ENCODE data around the gene TWF2. TPM values are rescaled to one million over a fixed set of nuclear protein-coding genes. Genes with fewer than 3 reads are reported as not detected.
"Not testable (repeated sequence)": the region's sequence is repeated elsewhere in the genome, so short reads cannot be mapped to it uniquely, and the experiment has no call there.

Gene TWF2
- total and polyA plus RNA-seq, 2 donors from 2014 or later: 44.0 to 59.9 TPM

GRCh38 chr3:52286777-52287110, 47.8 kb upstream of the TWF2 start:
- Histone ChIP-seq H3K27me3 (ENCODE audit: control insufficient read depth, insufficient read depth, low read length) (no peaks in the 10 kb centered on the region), H3K9ac (ENCODE audit: low read length in 3 of 3) (peak overlapping the region in 2 of 3 donors; percentile 91 to 93), H3K4me3 (ENCODE audit: low read length in 3 of 3) (peak overlapping the region; percentile 93 to 96 (median 96)), H3K9me3 (ENCODE audit: control insufficient read depth in 2 of 3, insufficient read depth in 1 of 3, low read length in 3 of 3) (no peaks in the 10 kb centered on the region), H3K36me3 (ENCODE audit: control insufficient read depth in 2 of 3, insufficient read depth in 3 of 3, low read length in 3 of 3) (peaks cover 0 to 8% (median 2%) of the 10 kb centered on the region in 3 donors), H3K27ac (ENCODE audit: low read depth in 2 of 2, low read length in 2 of 2) (peak overlapping the region; percentile 100), H3K4me1 (ENCODE audit: control insufficient read depth in 2 of 3, insufficient read depth in 2 of 3, low read depth in 1 of 3, low read length in 3 of 3) (peaks cover 6 to 32% (median 27%) of the 10 kb centered on the region in 3 donors)
- DNase-seq (peak in 2 of 5 donors; percentile 38 to 61), FAIRE-seq (no peak)
- TF ChIP-seq CTCF (IDR thresholded peaks at IDR 0.05; ENCODE audit: borderline replicate concordance, extremely low read depth, insufficient read depth): no peak
- intact Hi-C loops (cut with DNase I): no loop called here

GRCh38 chr3:52284051-52284450, 45.1 kb upstream of the TWF2 start:
- H3K9ac ChIP-seq (ENCODE audit: low read length in 3 of 3); H3K9me3 ChIP-seq (ENCODE audit: control insufficient read depth in 2 of 3, insufficient read depth in 1 of 3, low read length in 3 of 3); intact Hi-C loops (cut with DNase I); H3K36me3 ChIP-seq (ENCODE audit: control insufficient read depth in 2 of 3, insufficient read depth in 3 of 3, low read length in 3 of 3); H3K27me3 ChIP-seq (ENCODE audit: control insufficient read depth, insufficient read depth, low read length); FAIRE-seq; H3K4me3 ChIP-seq (ENCODE audit: low read length in 3 of 3): not testable (repeated sequence)
- Histone ChIP-seq H3K4me1 (ENCODE audit: control insufficient read depth in 2 of 3, insufficient read depth in 2 of 3, low read depth in 1 of 3, low read length in 3 of 3) (peaks cover 6 to 27% (median 19%) of the 10 kb centered on the region in 3 donors), H3K27ac (ENCODE audit: low read depth in 2 of 2, low read length in 2 of 2) (peak overlapping the region; percentile 18 to 53)
- peak in 1 of 5 donors; percentile 38 for DNase-seq

DNA sequence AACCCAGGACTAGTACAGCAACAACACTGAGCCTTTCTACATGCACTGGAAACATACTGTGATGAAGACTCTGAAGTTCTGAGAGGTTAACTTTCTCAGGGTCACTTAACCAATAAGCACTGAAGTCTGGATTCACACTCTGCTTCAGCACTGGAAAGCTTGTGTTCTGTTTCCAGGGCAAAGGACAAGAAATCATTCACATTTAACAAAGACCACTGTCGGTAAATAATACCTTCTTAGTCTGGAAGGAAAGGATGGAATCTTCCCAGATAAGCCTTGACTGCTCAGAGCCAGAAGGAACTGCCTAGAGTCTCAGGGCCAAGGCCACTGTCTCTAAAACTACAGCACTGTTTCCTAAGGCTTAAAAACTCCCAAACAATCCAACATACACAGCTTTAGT, 44.3 kb upstream of the TWF2 start:
- peaks cover 6 to 23% (median 16%) of the 10 kb centered on the region in 3 donors for H3K4me1 ChIP-seq (ENCODE audit: control insufficient read depth in 2 of 3, insufficient read depth in 2 of 3, low read depth in 1 of 3, low read length in 3 of 3)
- intact Hi-C loops (cut with DNase I): no loop called here
- no peak for TF ChIP-seq CTCF (IDR thresholded peaks at IDR 0.05; ENCODE audit: borderline replicate concordance, extremely low read depth, insufficient read depth)
- no peaks in the 10 kb centered on the region for H3K27me3 ChIP-seq (ENCODE audit: control insufficient read depth, insufficient read depth, low read length)
- no peak for DNase-seq
- FAIRE-seq: no peak
- H3K27ac ChIP-seq (ENCODE audit: low read depth in 2 of 2, low read length in 2 of 2): peak overlapping the region; percentile 69 to 76
- no peaks in the 10 kb centered on the region for H3K36me3 ChIP-seq (ENCODE audit: control insufficient read depth in 2 of 3, insufficient read depth in 3 of 3, low read length in 3 of 3)
- no peaks in the 10 kb centered on the region for H3K9me3 ChIP-seq (ENCODE audit: control insufficient read depth in 2 of 3, insufficient read depth in 1 of 3, low read length in 3 of 3)
- H3K4me3 ChIP-seq (ENCODE audit: low read length in 3 of 3): no peak overlapping the region
- peak overlapping the region in 1 of 3 donors; percentile 48 for H3K9ac ChIP-seq (ENCODE audit: low read length in 3 of 3)

DNA sequence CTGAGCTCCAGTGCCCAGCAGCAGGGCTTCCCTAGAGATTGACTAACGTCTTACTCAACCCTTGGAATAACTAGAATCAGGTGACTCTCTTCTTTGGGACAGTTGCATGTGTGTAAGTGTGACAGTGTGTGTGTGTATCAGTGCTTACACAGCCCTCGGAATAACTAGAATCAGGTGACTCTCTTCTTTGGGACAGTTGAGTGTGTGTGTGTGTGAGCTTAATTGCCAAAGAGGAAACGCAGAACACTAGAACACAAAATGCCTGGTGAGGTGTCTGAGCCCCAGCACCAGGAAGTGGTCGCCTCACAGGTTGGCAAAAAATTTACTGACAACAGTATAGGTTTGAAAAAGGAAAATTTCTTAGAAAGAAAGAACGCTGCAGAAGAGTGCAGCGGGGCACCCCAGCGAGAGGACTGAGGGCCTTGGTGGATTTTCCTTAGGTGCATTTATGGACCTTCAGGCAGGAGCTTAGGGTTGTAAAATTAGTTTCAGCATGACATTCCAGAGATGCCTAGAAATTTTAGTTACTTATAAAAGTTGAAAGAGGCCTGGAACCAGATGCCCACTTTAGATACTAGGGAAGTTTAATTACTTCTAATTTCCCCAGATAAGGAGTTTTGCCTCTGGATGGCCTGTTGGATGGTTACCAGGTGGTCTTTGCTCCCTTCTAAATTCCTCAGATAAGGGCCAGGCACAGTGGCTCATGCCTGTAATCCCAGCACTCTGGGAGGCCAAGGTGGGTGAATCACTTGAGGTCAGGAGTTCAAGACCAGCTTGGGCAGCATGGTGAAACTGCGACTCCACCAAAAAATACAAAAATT, 43.2 kb upstream of the TWF2 start:
- peak overlapping the region in 1 of 3 donors; percentile 10 for H3K9ac ChIP-seq (ENCODE audit: low read length in 3 of 3)
- H3K4me3 ChIP-seq (ENCODE audit: low read length in 3 of 3): no peak overlapping the region
- no peaks in the 10 kb centered on the region for H3K9me3 ChIP-seq (ENCODE audit: control insufficient read depth in 2 of 3, insufficient read depth in 1 of 3, low read length in 3 of 3)
- peak overlapping the region in 1 of 2 donors; percentile 18 for H3K27ac ChIP-seq (ENCODE audit: low read depth in 2 of 2, low read length in 2 of 2)
- FAIRE-seq: no peak
- no peaks in the 10 kb centered on the region for H3K36me3 ChIP-seq (ENCODE audit: control insufficient read depth in 2 of 3, insufficient read depth in 3 of 3, low read length in 3 of 3)
- intact Hi-C loops (cut with DNase I): no loop called here
- no peak for DNase-seq
- H3K4me1 ChIP-seq (ENCODE audit: control insufficient read depth in 2 of 3, insufficient read depth in 2 of 3, low read depth in 1 of 3, low read length in 3 of 3): peaks cover 6 to 23% (median 16%) of the 10 kb centered on the region in 3 donors
- no peak for TF ChIP-seq CTCF (IDR thresholded peaks at IDR 0.05; ENCODE audit: borderline replicate concordance, extremely low read depth, insufficient read depth)
- no peaks in the 10 kb centered on the region for H3K27me3 ChIP-seq (ENCODE audit: control insufficient read depth, insufficient read depth, low read length)
